ENCODE measurements around the gene DSN1. TPM values are rescaled to one million over a fixed set of nuclear protein-coding genes. Genes with fewer than 3 reads are reported as not detected.

The DSN1 gene
- polyA plus RNA-seq, 3 donors: 4.9 to 5.2 (median 5.1) TPM

- H3K79me2 ChIP-seq (ENCODE audit: insufficient read depth, low read length): no peaks in the 10 kb centered on the region
- no peak overlapping the region for H3K4me3 Mint-ChIP-seq
- WGBS (ENCODE audit: insufficient coverage): 96% methylated on average over 35 of the region's 36 CpGs
Observed at GRCh38 chr20:36793294-36794115, 19.9 kb upstream of the DSN1 start.

DNA sequence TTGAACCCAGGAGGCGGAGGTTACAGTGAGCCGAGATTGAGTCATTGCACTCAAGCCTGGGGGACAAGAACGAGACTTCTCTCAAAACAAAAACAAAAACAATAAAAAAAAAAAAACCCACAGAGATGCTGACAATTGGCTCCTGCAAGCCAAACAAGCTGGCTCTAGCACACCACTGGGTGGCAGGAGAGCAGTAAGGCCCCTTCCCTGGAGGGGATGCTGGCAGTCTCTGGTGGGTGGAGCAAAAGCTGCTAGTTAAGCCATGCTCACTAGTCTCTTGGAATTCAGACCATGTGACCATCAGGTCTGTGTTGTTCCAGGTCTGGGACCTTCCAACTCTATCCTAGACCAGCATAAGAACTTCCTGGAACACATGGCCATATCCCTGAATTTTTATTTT lies 18.9 kb upstream of the DSN1 start:
- Mint-ChIP-seq H3K4me3 (no peak overlapping the region), H3K4me1 (no peaks in the 10 kb centered on the region), H3K9me3 (no peaks in the 10 kb centered on the region), H3K27me3 (ENCODE audit: low read depth in 3 of 3) (no peaks in the 10 kb centered on the region), H3K36me3 (peaks cover 45 to 60% of the 10 kb centered on the region in 2 donors), H3K27ac (peak overlapping the region in 1 of 7 donors; percentile 36)
- intact Hi-C loops (cut with micrococcal nuclease): no loop called here
- H3K4me3 ChIP-seq (replicated peaks in 1 of 3; ENCODE audit: low read depth in 2 of 3, low read length in 3 of 3): no peak overlapping the region
- no peak overlapping the region for H3K4me2 ChIP-seq (replicated peaks; ENCODE audit: extremely low read depth, low read length, poor library complexity, severe bottlenecking)
- DNase-seq: peak in 2 of 3 donors; percentile 16 to 17
- peaks cover 33 to 55% of the 10 kb centered on the region in 2 donors for H3K36me3 ChIP-seq (replicated peaks in 1 of 2; ENCODE audit: control insufficient read depth in 1 of 2, insufficient read depth in 2 of 2, low read length in 2 of 2)
- H3K9ac ChIP-seq (ENCODE audit: insufficient read depth, low read length, poor library complexity, severe bottlenecking): no peak overlapping the region
- H3K9me3 ChIP-seq (replicated peaks in 1 of 2; ENCODE audit: control insufficient read depth in 1 of 2, insufficient read depth in 1 of 2, low read length in 2 of 2): no peaks in the 10 kb centered on the region
- no peak overlapping the region for H2AFZ ChIP-seq (ENCODE audit: insufficient read depth, low read depth, low read length, poor library complexity, severe bottlenecking)
- H3K4me1 ChIP-seq (ENCODE audit: control insufficient read depth in 1 of 2, insufficient read depth in 2 of 2, low read length in 2 of 2): no peaks in the 10 kb centered on the region
- no peaks in the 10 kb centered on the region for H4K20me1 ChIP-seq (ENCODE audit: insufficient read depth, low read length)
- no peak for TF ChIP-seq CTCF (IDR thresholded peaks at IDR 0.05)
- H3K27me3 ChIP-seq (ENCODE audit: control insufficient read depth in 2 of 2, insufficient read depth in 2 of 2, low read length in 2 of 2): no peaks in the 10 kb centered on the region
- H3K27ac ChIP-seq (ENCODE audit: low read depth in 1 of 2, low read length in 2 of 2): no peak overlapping the region
- no peaks in the 10 kb centered on the region for H3K79me2 ChIP-seq (ENCODE audit: insufficient read depth, low read length)
- 94% methylated on average over 3 of the region's 3 CpGs for WGBS (ENCODE audit: insufficient coverage)

More at GRCh38 chr20:36793294-36794115, 19.9 kb upstream of the DSN1 start:
- Mint-ChIP-seq H3K36me3 (peaks cover 52 to 69% of the 10 kb centered on the region in 2 donors), H3K27me3 (ENCODE audit: low read depth in 3 of 3) (no peaks in the 10 kb centered on the region), H3K9me3 (no peaks in the 10 kb centered on the region), H3K4me1 (no peaks in the 10 kb centered on the region), H3K27ac (peak overlapping the region in 1 of 7 donors; percentile 30)
- no peak for DNase-seq
- TF ChIP-seq CTCF (IDR thresholded peaks at IDR 0.05): no peak
- Histone ChIP-seq H3K9ac (ENCODE audit: insufficient read depth, low read length, poor library complexity, severe bottlenecking) (no peak overlapping the region), H3K4me2 (replicated peaks; ENCODE audit: extremely low read depth, low read length, poor library complexity, severe bottlenecking) (no peak overlapping the region), H3K9me3 (replicated peaks in 1 of 2; ENCODE audit: control insufficient read depth in 1 of 2, insufficient read depth in 1 of 2, low read length in 2 of 2) (no peaks in the 10 kb centered on the region), H2AFZ (ENCODE audit: insufficient read depth, low read depth, low read length, poor library complexity, severe bottlenecking) (no peak overlapping the region), H3K36me3 (replicated peaks in 1 of 2; ENCODE audit: control insufficient read depth in 1 of 2, insufficient read depth in 2 of 2, low read length in 2 of 2) (peaks cover 39 to 66% of the 10 kb centered on the region in 2 donors), H4K20me1 (ENCODE audit: insufficient read depth, low read length) (no peaks in the 10 kb centered on the region), H3K4me3 (replicated peaks in 1 of 3; ENCODE audit: low read depth in 2 of 3, low read length in 3 of 3) (no peak overlapping the region), H3K27me3 (ENCODE audit: control insufficient read depth in 2 of 2, insufficient read depth in 2 of 2, low read length in 2 of 2) (no peaks in the 10 kb centered on the region), H3K27ac (ENCODE audit: low read depth in 1 of 2, low read length in 2 of 2) (no peak overlapping the region), H3K4me1 (ENCODE audit: control insufficient read depth in 1 of 2, insufficient read depth in 2 of 2, low read length in 2 of 2) (no peaks in the 10 kb centered on the region)
- intact Hi-C loops (cut with micrococcal nuclease): no loop called here
